PC-3 (cell line): ENCODE results near the gene TPRA1. TPM values are rescaled to one million over a fixed set of nuclear protein-coding genes. Genes with fewer than 3 reads are reported as not detected.

Source experiments
- ATAC-seq: fragments of 200-7000 bp; cut with Tn5 transposase; 2 replicates; pipeline ENCODE4 v1.9.1; 2020; ENCODE audit warnings: mild to moderate bottlenecking, moderate library complexity
- BruUV-seq: library from RNA; stranded (reverse); fragments of 400-500 nt; replicated peaks from 2 replicates; lab custom pipeline; 2021; lab: Mats Ljungman, UMichigan
- CTCF ChIA-PET: fragments of 300-600 bp; sonication (Branson Sonifier 250); formaldehyde crosslinking; loops from one replicate; lab custom pipeline; 2022; ENCODE audit warnings: antibody characterized with exemption; lab: Charles Lee
- POLR2A ChIA-PET: fragments of 300-600 bp; sonication (Branson Sonifier 250); formaldehyde crosslinking; loops from one replicate; lab custom pipeline; 2022; ENCODE audit warnings: antibody characterized with exemption; ENCODE audit not compliant: unreplicated experiment; lab: Charles Lee
- DNase-seq: peaks from one replicate; pipeline ENCODE4 v3.0.0-alpha.2; 2015
- H2AFZ ChIP-seq: fragments of 300-600 bp; sonication (generic); 2 replicates; pipeline ENCODE4 v1.6.0; 2016; ENCODE audit warnings: antibody characterized with exemption, low read length
- H3F3A ChIP-seq: fragments of 300-600 bp; sonication (generic); one replicate; pipeline ENCODE4 v1.6.0; 2017; ENCODE audit warnings: antibody characterized with exemption, low read length, control low read depth, mild to moderate bottlenecking; ENCODE audit not compliant: unreplicated experiment
- H3K27ac ChIP-seq: fragments of 300-600 bp; sonication (generic); 2 replicates; pipeline ENCODE4 v1.5.1; 2016; ENCODE audit warnings: mild to moderate bottlenecking, low read length
- H3K27me3 ChIP-seq: fragments of 300-600 bp; sonication (generic); 2 replicates; pipeline ENCODE4 v1.6.1; 2016; ENCODE audit warnings: low read length, mixed read lengths
- H3K36me3 ChIP-seq: fragments of 300-600 bp; sonication (generic); 2 replicates; pipeline ENCODE4 v1.6.1; 2016; ENCODE audit warnings: low read depth, mixed run types, low read length, mixed read lengths
- H3K4me1 ChIP-seq: fragments of 300-600 bp; sonication (generic); 2 replicates; pipeline ENCODE4 v1.5.1; 2016; ENCODE audit warnings: low read length; ENCODE audit not compliant: insufficient read depth
- H3K4me2 ChIP-seq: fragments of 300-600 bp; sonication (generic); 2 replicates; pipeline ENCODE4 v1.6.0; 2016; ENCODE audit warnings: low read length
- H3K4me3 ChIP-seq: fragments of 300-600 bp; sonication (generic); 2 replicates; pipeline ENCODE4 v1.5.1; 2016; ENCODE audit warnings: mild to moderate bottlenecking, low read length, mixed read lengths
- H3K79me2 ChIP-seq: fragments of 300-600 bp; sonication (generic); 2 replicates; pipeline ENCODE4 v1.6.1; 2017; ENCODE audit warnings: low read length, mixed read lengths
- H3K9ac ChIP-seq: fragments of 300-600 bp; sonication (generic); 2 replicates; pipeline ENCODE4 v1.6.0; 2016; ENCODE audit warnings: mild to moderate bottlenecking, low read length
- H3K9me2 ChIP-seq: fragments of 300-600 bp; sonication (generic); replicated peaks from 2 replicates; pipeline ENCODE4 v1.6.1; 2016; ENCODE audit warnings: mixed run types, low read length, mixed read lengths
- H3K9me3 ChIP-seq: fragments of 300-600 bp; sonication (generic); 2 replicates; pipeline ENCODE4 v1.6.1; 2016; ENCODE audit warnings: low read length, mixed read lengths
- H4K20me1 ChIP-seq: fragments of 300-600 bp; sonication (generic); 2 replicates; pipeline ENCODE4 v1.6.1; 2016; ENCODE audit warnings: low read length, mixed read lengths
- CTCF ChIP-seq: fragments of 300-600 bp; sonication (generic); conservative IDR thresholded peaks from 2 replicates; pipeline ENCODE4 v1.5.1; 2017; ENCODE audit warnings: antibody characterized with exemption, low read depth, mild to moderate bottlenecking, low read length
- EZH2 ChIP-seq: fragments of 300-600 bp; sonication (generic); IDR thresholded peaks from one replicate; pipeline ENCODE4 v1.6.1; 2017; ENCODE audit warnings: antibody characterized with exemption, mild to moderate bottlenecking, low read length; ENCODE audit not compliant: unreplicated experiment
- EZH2phosphoT487 ChIP-seq: fragments of 300-600 bp; sonication (generic); IDR thresholded peaks from 2 replicates; pipeline ENCODE4 v1.6.1; 2018; ENCODE audit warnings: mild to moderate bottlenecking, antibody characterized with exemption, low read length, borderline replicate concordance
- intact Hi-C: fragments of 100-400 bp; cut with micrococcal nuclease; formaldehyde crosslinking; loops from 2 replicates; pipeline ENCODE4 v1.9.0; 2023
- total RNA-seq: library from RNA; depleted of rRNA; stranded (reverse); fragments of >200 nt; gene quantifications from 2 replicates; pipeline ENCODE4 v1.2.3, GENCODE V29; 2014

TPRA1 gene
- total RNA-seq, 1 experiment from 2014 or later = 25.7 TPM

GRCh38 chr3:127598841-127599570 is 8.5 kb upstream of the TPRA1 start:
- H3F3A ChIP-seq = no peaks in the 10 kb centered on the region
- peaks cover 45% of the 10 kb centered on the region for H3K79me2 ChIP-seq
- H3K4me2 ChIP-seq = peak overlapping the region; percentile 100
- POLR2A ChIA-PET = interaction anchor here (0.6 to 0.8 kb wide), 3 partner anchors 237 to 807 kb away, joined by 3 to 5 read pairs (median 3); no protein-coding TSS in a partner anchor
- H3K36me3 ChIP-seq = peaks cover 11% of the 10 kb centered on the region
- H2AFZ ChIP-seq = peak overlapping the region; percentile 71; the same call in 1 of the 2 replicates
- H3K27me3 ChIP-seq = no peaks in the 10 kb centered on the region
- CTCF ChIA-PET = no interaction called here
- DNase-seq = peak; percentile 8
- peak overlapping the region; percentile 66 for H3K27ac ChIP-seq
- TSS peak; percentile 57 for BruUV-seq
- intact Hi-C loops = loop anchor here (10.0 kb wide), 1 partner anchor 96 kb away; no protein-coding TSS in a partner anchor
- H3K9me2 ChIP-seq = no peaks in the 10 kb centered on the region
- H4K20me1 ChIP-seq = no peaks in the 10 kb centered on the region
- peak overlapping the region; percentile 81 for H3K4me3 ChIP-seq
- H3K9ac ChIP-seq = peak overlapping the region; percentile 100
- no peaks in the 10 kb centered on the region for H3K9me3 ChIP-seq
- TF ChIP-seq EZH2phosphoT487 (no peak), EZH2 (no peak), CTCF (no peak)
- peaks cover 23% of the 10 kb centered on the region for H3K4me1 ChIP-seq
- ATAC-seq = no peak

DNA sequence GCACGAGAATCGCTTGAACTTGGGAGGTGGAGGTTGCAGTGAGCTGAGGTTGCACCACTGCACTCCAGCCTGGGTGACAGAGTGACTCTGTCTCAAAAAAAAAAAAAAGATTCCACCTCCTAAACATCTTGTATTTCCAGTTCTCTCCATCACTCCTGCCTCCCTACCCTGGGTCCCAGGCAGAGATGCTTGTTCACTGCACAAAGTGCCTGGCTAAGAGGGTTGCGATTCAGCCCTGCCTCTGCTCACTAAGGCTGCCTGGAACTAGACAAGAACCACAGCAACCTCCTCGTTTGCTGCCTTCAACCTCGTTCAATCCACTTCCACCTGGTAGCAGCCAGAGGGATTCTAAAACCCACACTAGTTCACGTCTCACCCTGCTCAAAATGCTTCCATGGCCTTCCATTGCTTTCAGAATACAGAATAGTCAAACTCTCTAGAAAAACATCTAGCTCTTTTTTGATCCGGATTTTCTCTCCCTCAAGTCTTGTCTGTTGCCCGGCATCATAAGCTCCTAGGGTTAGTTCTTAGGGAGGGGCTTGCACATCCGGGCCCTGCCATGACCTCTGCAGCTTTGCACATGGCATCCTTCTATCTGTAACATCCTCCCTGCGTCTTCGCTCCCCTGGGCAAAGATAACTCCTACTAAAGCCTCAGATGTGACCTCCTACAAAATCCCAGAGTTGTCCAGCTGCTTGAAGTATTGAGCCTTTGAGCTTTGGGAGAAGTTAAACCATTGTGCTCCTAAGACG is 6.7 kb upstream of the TPRA1 start:
- POLR2A ChIA-PET = interaction anchor here (0.8 kb wide), 1 partner anchor 233 kb away, joined by 6 read pairs; no protein-coding TSS in a partner anchor
- H3K4me1 ChIP-seq = peaks cover 23% of the 10 kb centered on the region
- peak overlapping the region; percentile 100 for H3K4me2 ChIP-seq
- TSS peak; percentile 69 for BruUV-seq
- H3K27me3 ChIP-seq = no peaks in the 10 kb centered on the region
- DNase-seq = no peak
- CTCF ChIA-PET = interaction anchor here (0.6 kb wide), 1 partner anchor 48 kb away, joined by 3 read pairs; no protein-coding TSS in a partner anchor
- no peaks in the 10 kb centered on the region for H3K9me3 ChIP-seq
- no peaks in the 10 kb centered on the region for H4K20me1 ChIP-seq
- peaks cover 11% of the 10 kb centered on the region for H3K36me3 ChIP-seq
- H3K9me2 ChIP-seq = no peaks in the 10 kb centered on the region
- H2AFZ ChIP-seq = no peak overlapping the region; the same call in 1 of the 2 replicates
- H3K79me2 ChIP-seq = peaks cover 39% of the 10 kb centered on the region
- intact Hi-C loops = loop anchor here (10.0 kb wide), 1 partner anchor 98 kb away; no protein-coding TSS in a partner anchor
- no peaks in the 10 kb centered on the region for H3F3A ChIP-seq
- ATAC-seq = no peak
- H3K9ac ChIP-seq = no peak overlapping the region
- no peak overlapping the region for H3K27ac ChIP-seq
- TF ChIP-seq EZH2phosphoT487 = no peak
- no peak for TF ChIP-seq CTCF
- no peak for TF ChIP-seq EZH2
- H3K4me3 ChIP-seq = peak overlapping the region; percentile 81; the same call in 1 of the 2 replicates
